ENCODE measurements around the gene SCRN3.

The SCRN3 gene

GRCh38 chr2:174428214-174428613 lies 32.7 kb downstream of the SCRN3 start:
- Mint-ChIP-seq H3K9me3 (peaks cover 9% of the 10 kb centered on the region), H3K4me1 (no peaks in the 10 kb centered on the region), H3K27ac (no peak overlapping the region), H3K27me3 (ENCODE audit: low read depth) (no peaks in the 10 kb centered on the region), H3K36me3 (ENCODE audit: low read depth) (peaks cover 61% of the 10 kb centered on the region), H3K4me3 (no peak overlapping the region)
- TF ChIP-seq CTCF (IDR thresholded peaks at IDR 0.05; ENCODE audit: unreplicated experiment in 3 of 3) = no peak

GRCh38 chr2:174430066-174430465 lies 34.5 kb downstream of the SCRN3 start:
- H3K9me3 Mint-ChIP-seq = peaks cover 9% of the 10 kb centered on the region
- H3K27me3 Mint-ChIP-seq (ENCODE audit: low read depth) = no peaks in the 10 kb centered on the region
- no peak overlapping the region for H3K27ac Mint-ChIP-seq
- no peaks in the 10 kb centered on the region for H3K4me1 Mint-ChIP-seq
- no peak for TF ChIP-seq CTCF (IDR thresholded peaks at IDR 0.05; ENCODE audit: unreplicated experiment in 3 of 3)
- no peak overlapping the region for H3K4me3 Mint-ChIP-seq
- peaks cover 51% of the 10 kb centered on the region for H3K36me3 Mint-ChIP-seq (ENCODE audit: low read depth)

- Mint-ChIP-seq H3K4me3 (no peak overlapping the region), H3K27ac (no peak overlapping the region), H3K27me3 (ENCODE audit: low read depth) (no peaks in the 10 kb centered on the region), H3K36me3 (ENCODE audit: low read depth) (peaks cover 54% of the 10 kb centered on the region), H3K4me1 (no peaks in the 10 kb centered on the region), H3K9me3 (peaks cover 9% of the 10 kb centered on the region)
- no peak for TF ChIP-seq CTCF (IDR thresholded peaks at IDR 0.05; ENCODE audit: unreplicated experiment in 3 of 3)
Observed at GRCh38 chr2:174431902-174432301, 36.4 kb downstream of the SCRN3 start.

GRCh38 chr2:174436351-174436750 lies 40.8 kb downstream of the SCRN3 start:
- no peaks in the 10 kb centered on the region for H3K27me3 Mint-ChIP-seq (ENCODE audit: low read depth)
- no peaks in the 10 kb centered on the region for H3K4me1 Mint-ChIP-seq
- TF ChIP-seq CTCF (IDR thresholded peaks at IDR 0.05; ENCODE audit: unreplicated experiment in 3 of 3) = no peak
- no peaks in the 10 kb centered on the region for H3K9me3 Mint-ChIP-seq
- H3K27ac Mint-ChIP-seq = peak overlapping the region in 1 of 3 experiments; percentile 37
- no peak overlapping the region for H3K4me3 Mint-ChIP-seq
- H3K36me3 Mint-ChIP-seq (ENCODE audit: low read depth) = peaks cover 17% of the 10 kb centered on the region

- no peak for TF ChIP-seq CTCF (IDR thresholded peaks at IDR 0.05; ENCODE audit: unreplicated experiment in 3 of 3)
- Mint-ChIP-seq H3K4me1 (no peaks in the 10 kb centered on the region), H3K27ac (no peak overlapping the region), H3K27me3 (ENCODE audit: low read depth) (no peaks in the 10 kb centered on the region), H3K36me3 (ENCODE audit: low read depth) (peaks cover 9% of the 10 kb centered on the region), H3K4me3 (no peak overlapping the region), H3K9me3 (no peaks in the 10 kb centered on the region)
Observed at GRCh38 chr2:174438146-174438886, 42.8 kb downstream of the SCRN3 start.

GRCh38 chr2:174439323-174439722 lies 43.8 kb downstream of the SCRN3 start:
- Mint-ChIP-seq H3K27ac (no peak overlapping the region), H3K4me3 (no peak overlapping the region)

More at GRCh38 chr2:174439323-174439722, 43.8 kb downstream of the SCRN3 start:
- no peak for TF ChIP-seq CTCF (IDR thresholded peaks at IDR 0.05; ENCODE audit: unreplicated experiment in 3 of 3)
- no peaks in the 10 kb centered on the region for H3K9me3 Mint-ChIP-seq
- no peaks in the 10 kb centered on the region for H3K27me3 Mint-ChIP-seq (ENCODE audit: low read depth)
- H3K4me1 Mint-ChIP-seq = no peaks in the 10 kb centered on the region
- peaks cover 7% of the 10 kb centered on the region for H3K36me3 Mint-ChIP-seq (ENCODE audit: low read depth)

All from nephron (organoid).